ENCODE results near the gene EEF1AKMT3. TPM values are rescaled to one million over a fixed set of nuclear protein-coding genes. Genes with fewer than 3 reads are reported as not detected.

The EEF1AKMT3 gene
- total RNA-seq, 1 donor from 2014 or later = 4.2 TPM

- Histone ChIP-seq H3K9me3 (ENCODE audit: control insufficient read depth in 3 of 3, low read length in 3 of 3) (no peaks in the 10 kb centered on the region), H3K27ac (ENCODE audit: low read depth, low read length) (no peak overlapping the region), H3K9ac (ENCODE audit: low read depth in 1 of 3, low read length in 3 of 3) (peak overlapping the region in 1 of 3 donors; percentile 40), H3K27me3 (ENCODE audit: control insufficient read depth in 3 of 3, insufficient read depth in 3 of 3, low read length in 3 of 3) (peaks cover 49 to 51% (median 50%) of the 10 kb centered on the region in 3 donors), H3K36me3 (ENCODE audit: control insufficient read depth in 3 of 3, insufficient read depth in 3 of 3, low read length in 3 of 3) (peaks cover 12 to 17% (median 16%) of the 10 kb centered on the region in 3 donors), H3K4me1 (ENCODE audit: control insufficient read depth in 3 of 3, insufficient read depth in 3 of 3, low read length in 3 of 3) (peaks cover 18 to 30% (median 25%) of the 10 kb centered on the region in 3 donors), H3K4me3 (ENCODE audit: low read length in 3 of 3) (peak overlapping the region; percentile 43 to 65 (median 51))
These were observed 7.8 kb upstream of the EEF1AKMT3 start for GRCh38 chr12:57764662-57765002.

DNA sequence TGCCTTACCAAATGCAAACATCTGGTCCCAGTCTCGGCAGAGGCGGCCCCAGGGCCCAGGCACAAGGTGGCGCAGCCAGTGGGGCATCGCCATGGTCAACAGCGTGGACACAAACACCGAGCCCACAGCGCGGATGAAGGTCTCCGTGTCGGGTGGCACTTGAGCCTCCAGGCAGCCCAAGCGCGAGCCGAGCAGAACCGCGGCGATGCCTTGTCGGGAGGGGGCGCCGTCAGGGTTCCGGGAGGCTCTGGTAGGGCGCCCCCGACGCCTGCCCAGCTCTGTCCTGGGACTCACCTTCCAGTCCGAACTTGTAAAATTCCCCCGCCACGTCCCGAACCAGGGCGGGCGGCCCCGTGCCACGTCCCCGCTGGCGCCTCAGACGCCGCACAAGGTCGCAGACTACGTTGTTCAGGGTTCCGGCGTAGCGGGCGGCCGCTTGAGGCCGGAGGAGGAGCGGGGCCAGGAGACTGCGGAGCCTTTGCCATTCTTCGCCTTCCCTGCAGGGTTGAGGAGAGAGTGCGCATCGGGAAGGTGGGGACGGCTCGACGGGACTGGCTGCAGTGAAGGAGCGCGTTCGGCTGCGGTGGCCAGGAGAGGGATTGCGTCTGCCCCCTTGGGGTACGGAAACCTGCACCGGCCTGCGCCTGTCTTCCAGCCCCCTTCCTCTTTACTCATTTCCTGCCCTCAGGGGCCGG lies 7.3 kb upstream of the EEF1AKMT3 start:
- H3K36me3 ChIP-seq (ENCODE audit: control insufficient read depth in 3 of 3, insufficient read depth in 3 of 3, low read length in 3 of 3) = peaks cover 15 to 22% (median 16%) of the 10 kb centered on the region in 3 donors
- H3K4me1 ChIP-seq (ENCODE audit: control insufficient read depth in 3 of 3, insufficient read depth in 3 of 3, low read length in 3 of 3) = peaks cover 18 to 30% (median 25%) of the 10 kb centered on the region in 3 donors
- H3K9me3 ChIP-seq (ENCODE audit: control insufficient read depth in 3 of 3, low read length in 3 of 3) = no peaks in the 10 kb centered on the region
- no peak overlapping the region for H3K27ac ChIP-seq (ENCODE audit: low read depth, low read length)
- H3K9ac ChIP-seq (ENCODE audit: low read depth in 1 of 3, low read length in 3 of 3) = peak overlapping the region in 1 of 3 donors; percentile 40
- H3K4me3 ChIP-seq (ENCODE audit: low read length in 3 of 3) = peak overlapping the region; percentile 43 to 65 (median 51)
- peaks cover 49 to 51% (median 50%) of the 10 kb centered on the region in 3 donors for H3K27me3 ChIP-seq (ENCODE audit: control insufficient read depth in 3 of 3, insufficient read depth in 3 of 3, low read length in 3 of 3)

DNA sequence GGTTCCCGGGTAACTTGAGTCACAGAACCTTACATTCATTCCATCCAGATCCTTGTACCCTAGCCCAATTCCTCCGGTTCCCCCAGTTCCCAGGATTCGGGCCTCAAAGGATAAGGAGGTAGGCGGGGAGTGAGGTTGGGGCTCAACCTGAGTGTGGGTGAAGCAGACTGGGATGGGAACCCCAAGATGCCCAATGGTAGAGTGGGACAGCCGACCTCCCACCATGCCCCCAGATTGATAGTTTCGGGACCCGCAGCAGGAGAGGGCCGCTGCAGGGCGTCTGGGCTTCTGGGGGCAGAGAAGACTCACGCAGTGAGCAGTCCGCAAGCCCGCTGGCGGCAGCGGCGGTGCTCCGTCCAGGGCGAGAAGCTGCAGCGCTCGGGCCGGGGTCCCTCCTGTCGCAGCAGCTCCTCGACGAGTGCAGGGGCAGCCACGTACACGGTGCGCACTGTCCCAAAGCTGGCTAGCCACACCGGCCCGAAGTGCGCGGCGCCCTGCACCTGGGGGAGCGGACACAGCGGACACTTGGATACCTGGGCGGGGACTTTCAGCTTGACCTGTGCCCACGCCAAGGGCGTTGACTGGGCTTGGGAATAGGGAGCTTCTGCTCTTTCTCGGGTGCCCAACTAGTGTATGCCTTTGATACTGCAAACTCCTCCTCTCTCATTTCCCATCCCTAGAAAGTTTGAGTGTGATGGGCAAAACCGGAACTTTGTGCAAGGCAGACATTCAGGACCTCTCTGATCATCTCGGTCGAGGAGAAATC lies 6.5 kb upstream of the EEF1AKMT3 start:
- peak overlapping the region; percentile 35 to 65 (median 59) for H3K4me3 ChIP-seq (ENCODE audit: low read length in 3 of 3)
- H3K27me3 ChIP-seq (ENCODE audit: control insufficient read depth in 3 of 3, insufficient read depth in 3 of 3, low read length in 3 of 3) = peaks cover 49 to 51% (median 50%) of the 10 kb centered on the region in 3 donors
- H3K9me3 ChIP-seq (ENCODE audit: control insufficient read depth in 3 of 3, low read length in 3 of 3) = no peaks in the 10 kb centered on the region
- peaks cover 19 to 36% (median 26%) of the 10 kb centered on the region in 3 donors for H3K4me1 ChIP-seq (ENCODE audit: control insufficient read depth in 3 of 3, insufficient read depth in 3 of 3, low read length in 3 of 3)
- H3K9ac ChIP-seq (ENCODE audit: low read depth in 1 of 3, low read length in 3 of 3) = peak overlapping the region in 2 of 3 donors; percentile 23 to 40
- H3K27ac ChIP-seq (ENCODE audit: low read depth, low read length) = no peak overlapping the region
- H3K36me3 ChIP-seq (ENCODE audit: control insufficient read depth in 3 of 3, insufficient read depth in 3 of 3, low read length in 3 of 3) = peaks cover 19 to 28% (median 21%) of the 10 kb centered on the region in 3 donors

DNA sequence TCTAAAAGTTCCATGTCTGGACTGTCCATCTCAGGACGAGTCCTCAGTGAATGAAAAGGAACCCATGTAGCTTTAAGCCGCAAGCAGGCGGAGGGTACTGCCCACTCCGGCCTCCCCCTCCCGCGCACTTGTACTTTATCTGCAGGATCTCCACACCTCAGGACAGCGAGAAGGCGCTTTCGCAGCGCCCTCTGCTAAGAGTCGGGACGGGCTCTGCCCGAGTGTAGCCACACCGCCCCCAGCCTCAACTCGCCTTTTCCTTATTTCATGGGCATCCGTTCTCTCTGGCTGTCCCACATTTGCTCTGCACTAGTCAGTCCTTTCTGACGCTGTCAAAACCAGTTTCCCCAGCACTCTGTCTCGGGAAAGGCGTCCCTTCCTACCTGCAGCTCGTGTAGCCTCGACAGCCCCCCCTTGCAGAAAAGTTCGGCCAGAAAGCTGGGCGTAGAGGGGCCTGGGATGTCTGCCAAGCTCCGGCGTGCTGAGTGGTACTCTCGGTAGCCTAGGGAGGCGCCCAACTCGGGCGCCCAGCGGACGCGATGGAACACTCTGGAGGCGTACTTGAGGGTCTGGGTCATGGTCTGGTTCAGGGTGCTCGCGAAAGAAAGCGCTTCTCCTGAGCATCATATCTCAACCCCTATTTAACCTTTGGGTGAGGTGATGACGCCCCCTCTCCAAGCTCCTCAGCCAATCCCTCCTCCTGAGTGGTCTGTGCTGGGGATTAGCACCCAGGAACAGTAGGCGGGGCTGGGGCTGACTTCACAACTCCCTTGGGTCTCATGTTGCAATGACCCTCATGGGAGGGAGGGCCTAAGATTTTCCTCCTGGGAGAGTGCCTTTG lies 5.7 kb upstream of the EEF1AKMT3 start, which contains the start of gene CYP27B1:
TSS of gene CYP27B1 (minus strand) at position 615 of the 841 bp plus-strand sequence. CDS start at position 578, 37 bp downstream.
- H3K9ac ChIP-seq (ENCODE audit: low read depth in 1 of 3, low read length in 3 of 3) = peak within 1 kb of the TSS; percentile 23 to 43 (median 40)
- peaks cover 49 to 51% (median 50%) of the 10 kb centered on the region in 3 donors for H3K27me3 ChIP-seq (ENCODE audit: control insufficient read depth in 3 of 3, insufficient read depth in 3 of 3, low read length in 3 of 3)
- H3K4me3 ChIP-seq (ENCODE audit: low read length in 3 of 3) = peak within 1 kb of the TSS; percentile 35 to 65 (median 59)

GRCh38 chr12:57767305-57767698 lies 5.1 kb upstream of the EEF1AKMT3 start:
- H3K36me3 ChIP-seq (ENCODE audit: control insufficient read depth in 3 of 3, insufficient read depth in 3 of 3, low read length in 3 of 3) = peaks cover 20 to 30% (median 21%) of the 10 kb centered on the region in 3 donors
- no peaks in the 10 kb centered on the region for H3K9me3 ChIP-seq (ENCODE audit: control insufficient read depth in 3 of 3, low read length in 3 of 3)
- H3K9ac ChIP-seq (ENCODE audit: low read depth in 1 of 3, low read length in 3 of 3) = no peak overlapping the region
- H3K27me3 ChIP-seq (ENCODE audit: control insufficient read depth in 3 of 3, insufficient read depth in 3 of 3, low read length in 3 of 3) = peaks cover 49 to 51% (median 50%) of the 10 kb centered on the region in 3 donors
- no peak overlapping the region for H3K4me3 ChIP-seq (ENCODE audit: low read length in 3 of 3)
- H3K27ac ChIP-seq (ENCODE audit: low read depth, low read length) = no peak overlapping the region
- H3K4me1 ChIP-seq (ENCODE audit: control insufficient read depth in 3 of 3, insufficient read depth in 3 of 3, low read length in 3 of 3) = peaks cover 29 to 46% (median 37%) of the 10 kb centered on the region in 3 donors

More for the DNA sequence above, 5.7 kb upstream of the EEF1AKMT3 start, which contains the start of gene CYP27B1:
- H3K36me3 ChIP-seq (ENCODE audit: control insufficient read depth in 3 of 3, insufficient read depth in 3 of 3, low read length in 3 of 3) = peaks cover 20 to 30% (median 21%) of the 10 kb centered on the region in 3 donors
- no peaks in the 10 kb centered on the region for H3K9me3 ChIP-seq (ENCODE audit: control insufficient read depth in 3 of 3, low read length in 3 of 3)
- no peak within 1 kb of the TSS for H3K27ac ChIP-seq (ENCODE audit: low read depth, low read length)
- H3K4me1 ChIP-seq (ENCODE audit: control insufficient read depth in 3 of 3, insufficient read depth in 3 of 3, low read length in 3 of 3) = peaks cover 27 to 44% (median 33%) of the 10 kb centered on the region in 3 donors

- no peak overlapping the region for H3K9ac ChIP-seq (ENCODE audit: low read depth in 1 of 3, low read length in 3 of 3)
- peaks cover 31 to 51% (median 41%) of the 10 kb centered on the region in 3 donors for H3K4me1 ChIP-seq (ENCODE audit: control insufficient read depth in 3 of 3, insufficient read depth in 3 of 3, low read length in 3 of 3)
- H3K27ac ChIP-seq (ENCODE audit: low read depth, low read length) = no peak overlapping the region
- H3K36me3 ChIP-seq (ENCODE audit: control insufficient read depth in 3 of 3, insufficient read depth in 3 of 3, low read length in 3 of 3) = peaks cover 20 to 30% (median 21%) of the 10 kb centered on the region in 3 donors
- H3K4me3 ChIP-seq (ENCODE audit: low read length in 3 of 3) = no peak overlapping the region
- H3K27me3 ChIP-seq (ENCODE audit: control insufficient read depth in 3 of 3, insufficient read depth in 3 of 3, low read length in 3 of 3) = peaks cover 44 to 49% (median 46%) of the 10 kb centered on the region in 3 donors
- no peaks in the 10 kb centered on the region for H3K9me3 ChIP-seq (ENCODE audit: control insufficient read depth in 3 of 3, low read length in 3 of 3)
These were observed 4.5 kb upstream of the EEF1AKMT3 start for GRCh38 chr12:57767876-57768275.

DNA sequence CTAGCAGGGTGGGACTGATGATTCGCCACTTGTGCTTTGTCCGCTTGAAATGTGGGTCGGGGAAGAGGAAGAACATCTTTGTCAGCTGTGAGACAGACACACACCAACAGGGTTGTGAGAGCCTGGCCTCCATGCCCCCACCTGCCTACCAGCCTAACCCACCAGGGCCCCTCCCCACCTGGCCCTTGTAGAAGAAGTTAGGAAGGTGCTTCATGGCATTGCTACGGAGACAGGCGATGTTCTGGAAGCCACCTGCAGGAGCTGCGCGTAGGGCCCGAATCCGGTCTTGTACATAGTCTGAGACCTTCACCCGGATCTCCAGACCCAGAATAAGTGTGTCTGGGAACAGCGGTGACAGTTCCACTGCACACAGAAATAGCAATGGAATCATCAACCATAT lies 2.8 kb upstream of the EEF1AKMT3 start:
- Histone ChIP-seq H3K4me1 (ENCODE audit: control insufficient read depth in 3 of 3, insufficient read depth in 3 of 3, low read length in 3 of 3) (peaks cover 35 to 54% (median 46%) of the 10 kb centered on the region in 3 donors), H3K36me3 (ENCODE audit: control insufficient read depth in 3 of 3, insufficient read depth in 3 of 3, low read length in 3 of 3) (peaks cover 22 to 33% (median 24%) of the 10 kb centered on the region in 3 donors), H3K27me3 (ENCODE audit: control insufficient read depth in 3 of 3, insufficient read depth in 3 of 3, low read length in 3 of 3) (peaks cover 29 to 32% (median 29%) of the 10 kb centered on the region in 3 donors), H3K27ac (ENCODE audit: low read depth, low read length) (no peak overlapping the region), H3K4me3 (ENCODE audit: low read length in 3 of 3) (no peak overlapping the region), H3K9me3 (ENCODE audit: control insufficient read depth in 3 of 3, low read length in 3 of 3) (no peaks in the 10 kb centered on the region), H3K9ac (ENCODE audit: low read depth in 1 of 3, low read length in 3 of 3) (no peak overlapping the region)

DNA sequence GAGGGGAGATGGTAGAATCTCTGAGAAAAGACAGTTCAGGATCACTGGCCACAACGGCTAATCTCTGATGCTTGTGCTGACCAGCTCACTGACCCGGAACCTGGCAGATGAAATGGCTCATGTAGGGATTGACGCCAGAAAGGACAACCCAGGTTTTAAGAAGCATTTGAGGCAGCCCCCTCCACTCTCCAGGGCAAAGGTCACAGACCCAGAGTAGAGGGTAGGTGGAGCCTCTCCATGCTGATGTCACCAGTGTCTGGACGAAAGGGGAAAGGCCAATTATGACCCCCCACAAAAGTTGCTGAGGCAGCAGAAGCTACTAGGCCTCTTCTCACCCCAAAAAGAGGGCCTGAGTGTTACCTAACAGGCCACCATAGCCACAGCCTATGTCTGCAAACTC lies 1.7 kb upstream of the EEF1AKMT3 start:
- no peak overlapping the region for H3K9ac ChIP-seq (ENCODE audit: low read depth in 1 of 3, low read length in 3 of 3)
- peaks cover 17 to 21% (median 18%) of the 10 kb centered on the region in 3 donors for H3K27me3 ChIP-seq (ENCODE audit: control insufficient read depth in 3 of 3, insufficient read depth in 3 of 3, low read length in 3 of 3)
- H3K27ac ChIP-seq (ENCODE audit: low read depth, low read length) = no peak overlapping the region
- H3K9me3 ChIP-seq (ENCODE audit: control insufficient read depth in 3 of 3, low read length in 3 of 3) = no peaks in the 10 kb centered on the region
- H3K4me3 ChIP-seq (ENCODE audit: low read length in 3 of 3) = peak overlapping the region in 1 of 3 donors; percentile 6
- peaks cover 22 to 36% (median 26%) of the 10 kb centered on the region in 3 donors for H3K36me3 ChIP-seq (ENCODE audit: control insufficient read depth in 3 of 3, insufficient read depth in 3 of 3, low read length in 3 of 3)
- H3K4me1 ChIP-seq (ENCODE audit: control insufficient read depth in 3 of 3, insufficient read depth in 3 of 3, low read length in 3 of 3) = peaks cover 31 to 43% (median 36%) of the 10 kb centered on the region in 3 donors

DNA sequence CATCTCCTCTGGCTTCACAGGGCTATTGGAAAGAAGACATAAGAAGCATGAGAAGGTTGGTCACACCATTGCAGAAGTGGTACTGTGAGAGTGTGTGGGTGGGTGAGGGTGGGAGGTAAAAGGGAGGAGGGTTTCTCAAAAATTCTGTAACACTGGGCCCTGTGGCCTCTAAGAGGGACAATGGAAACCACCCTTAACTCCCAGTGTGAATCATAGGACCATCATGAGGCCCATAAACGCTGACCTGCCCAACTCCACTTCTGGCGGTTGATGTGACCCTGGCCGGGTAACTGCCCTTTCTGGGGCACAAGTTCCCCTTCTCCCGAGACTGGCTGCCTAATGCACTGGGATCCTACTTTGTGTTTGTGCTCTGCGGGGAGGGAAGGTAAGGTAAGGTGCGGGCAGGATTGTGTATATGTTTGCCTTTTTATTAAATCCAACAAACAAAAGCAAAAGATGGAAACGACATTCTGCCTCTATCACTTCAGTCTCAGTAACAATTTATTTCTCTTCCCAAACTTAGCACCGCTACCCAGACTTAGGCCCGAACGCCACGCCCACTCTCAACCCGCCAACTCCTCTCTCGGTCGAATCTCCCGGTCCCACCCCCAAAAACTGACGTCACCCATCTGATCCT lies 1.1 kb upstream of the EEF1AKMT3 start:
- H3K9me3 ChIP-seq (ENCODE audit: control insufficient read depth in 3 of 3, low read length in 3 of 3) = no peaks in the 10 kb centered on the region

More for the DNA sequence above, 1.1 kb upstream of the EEF1AKMT3 start:
- Histone ChIP-seq H3K27me3 (ENCODE audit: control insufficient read depth in 3 of 3, insufficient read depth in 3 of 3, low read length in 3 of 3) (peaks cover 11 to 14% (median 12%) of the 10 kb centered on the region in 3 donors), H3K9ac (ENCODE audit: low read depth in 1 of 3, low read length in 3 of 3) (peak overlapping the region; percentile 85 to 94 (median 92)), H3K4me1 (ENCODE audit: control insufficient read depth in 3 of 3, insufficient read depth in 3 of 3, low read length in 3 of 3) (peaks cover 26 to 37% (median 30%) of the 10 kb centered on the region in 3 donors), H3K27ac (ENCODE audit: low read depth, low read length) (peak overlapping the region; percentile 79), H3K36me3 (ENCODE audit: control insufficient read depth in 3 of 3, insufficient read depth in 3 of 3, low read length in 3 of 3) (peaks cover 24 to 39% (median 27%) of the 10 kb centered on the region in 3 donors), H3K4me3 (ENCODE audit: low read length in 3 of 3) (peak overlapping the region; percentile 89 to 99 (median 98))
